HG02763 (cell line): ENCODE data around the gene ATP6V0A1.
A peak's percentile ranks its signal among the peaks of the same experiment; 100 is the strongest.
"Not testable (repeated sequence)": the region's sequence is repeated elsewhere in the genome, so short reads cannot be mapped to it uniquely, and the experiment has no call there.

Experiments
- ATAC-seq: cut with Tn5 transposase; IDR thresholded peaks from one replicate; pipeline ENCODE4 v1.9.1; 2021; ENCODE audit warnings: mild to moderate bottlenecking, moderate library complexity; ENCODE audit not compliant: unreplicated experiment

ATP6V0A1 gene

GRCh38 chr17:42475835-42476234, 17.2 kb downstream of the ATP6V0A1 start:
- no peak for ATAC-seq

- ATAC-seq = no peak
These were observed 17.7 kb downstream of the ATP6V0A1 start for GRCh38 chr17:42476411-42476810.

GRCh38 chr17:42477173-42477572, 18.5 kb downstream of the ATP6V0A1 start:
- ATAC-seq = no peak

GRCh38 chr17:42477824-42478223, 19.1 kb downstream of the ATP6V0A1 start:
- ATAC-seq = not testable (repeated sequence)

GRCh38 chr17:42484304-42484703, 25.6 kb downstream of the ATP6V0A1 start:
- no peak for ATAC-seq

- no peak for ATAC-seq
These were observed 27.0 kb downstream of the ATP6V0A1 start for GRCh38 chr17:42485680-42486079.

GRCh38 chr17:42488032-42488431, 29.4 kb downstream of the ATP6V0A1 start:
- ATAC-seq = no peak

GRCh38 chr17:42493319-42493718, 34.6 kb downstream of the ATP6V0A1 start:
- ATAC-seq = no peak

GRCh38 chr17:42494673-42495072, 36.0 kb downstream of the ATP6V0A1 start:
- no peak for ATAC-seq

GRCh38 chr17:42498828-42499227, 40.1 kb downstream of the ATP6V0A1 start:
- no peak for ATAC-seq

GRCh38 chr17:42502091-42502490, 43.4 kb downstream of the ATP6V0A1 start:
- no peak for ATAC-seq

- ATAC-seq = no peak
These were observed 44.2 kb downstream of the ATP6V0A1 start for GRCh38 chr17:42502926-42503325.

- no peak for ATAC-seq
These were observed 49.0 kb downstream of the ATP6V0A1 start for GRCh38 chr17:42507671-42508070.

- no peak for ATAC-seq
These were observed 49.9 kb downstream of the ATP6V0A1 start for GRCh38 chr17:42508426-42509165.

GRCh38 chr17:42509409-42509808, 50.7 kb downstream of the ATP6V0A1 start:
- ATAC-seq = no peak

- ATAC-seq = no peak
These were observed 51.2 kb downstream of the ATP6V0A1 start for GRCh38 chr17:42509841-42510240.

GRCh38 chr17:42512246-42512645, 53.6 kb downstream of the ATP6V0A1 start:
- no peak for ATAC-seq

GRCh38 chr17:42512733-42513251, 54.1 kb downstream of the ATP6V0A1 start:
- ATAC-seq = peak; percentile 57

GRCh38 chr17:42513686-42514085, 55.0 kb downstream of the ATP6V0A1 start:
- ATAC-seq = no peak

GRCh38 chr17:42514279-42514678, 55.6 kb downstream of the ATP6V0A1 start:
- ATAC-seq = no peak

- no peak for ATAC-seq
These were observed 56.2 kb downstream of the ATP6V0A1 start for GRCh38 chr17:42514867-42515266.

- no peak for ATAC-seq
These were observed 58.8 kb downstream of the ATP6V0A1 start for GRCh38 chr17:42517516-42517915.
